Esophagus squamous epithelium (tissue), 4 donors: ENCODE results near the gene CPPED1.

Source experiments
- CTCF ChIP-seq, 6 experiments: fragments of 450-650 bp in 4 of 6; fragments of 200-600 bp in 2 of 6; sonication (generic) in 2 of 6; IDR thresholded peaks; one replicate each; pipeline ENCODE4 v1.5.1; 2016 to 2019; ENCODE audit warnings: antibody characterized with exemption in 6 of 6, mild to moderate bottlenecking in 4 of 6, moderate library complexity in 4 of 6
- POLR2A ChIP-seq, 4 donors: fragments of 450-650 bp; IDR thresholded peaks; one replicate each; pipeline ENCODE4 v1.6.1; 2017; ENCODE audit warnings: antibody characterized with exemption in 4 of 4, mild to moderate bottlenecking in 4 of 4, moderate library complexity in 3 of 4

GRCh38 chr16:12728469-12728868 is 75.2 kb downstream of the CPPED1 start:
- TF ChIP-seq CTCF (IDR thresholded peaks at IDR 0.05): no peak
- no peak for TF ChIP-seq POLR2A (IDR thresholded peaks at IDR 0.05)
